COLO668 (cell line): ENCODE results near the gene OPN1SW.

Experiments
- DNase-seq: peaks from one replicate; lab custom pipeline; 2025; ENCODE audit not compliant: unreplicated experiment; lab: John Stamatoyannopoulos, UW

Gene OPN1SW

DNA sequence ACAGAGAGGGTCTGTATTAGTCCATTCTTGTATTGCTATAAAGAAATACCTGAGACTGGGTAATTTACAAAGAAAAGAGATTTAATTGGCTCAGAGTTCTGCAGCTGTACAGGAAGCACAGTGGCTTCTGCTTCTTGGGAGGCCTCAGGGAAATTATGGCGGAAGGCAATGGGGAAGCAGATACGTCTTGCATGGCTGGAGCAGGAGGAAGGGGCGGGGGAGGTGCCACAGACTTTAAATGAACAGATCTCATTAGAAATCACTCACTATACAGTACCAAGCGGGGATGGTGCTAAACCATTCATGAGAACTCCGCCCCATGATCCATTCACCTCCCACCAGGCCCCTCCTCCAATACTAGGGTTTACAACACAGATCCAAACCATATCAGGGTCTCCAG, 40.2 kb downstream of the OPN1SW start:
- DNase-seq = no peak

DNA sequence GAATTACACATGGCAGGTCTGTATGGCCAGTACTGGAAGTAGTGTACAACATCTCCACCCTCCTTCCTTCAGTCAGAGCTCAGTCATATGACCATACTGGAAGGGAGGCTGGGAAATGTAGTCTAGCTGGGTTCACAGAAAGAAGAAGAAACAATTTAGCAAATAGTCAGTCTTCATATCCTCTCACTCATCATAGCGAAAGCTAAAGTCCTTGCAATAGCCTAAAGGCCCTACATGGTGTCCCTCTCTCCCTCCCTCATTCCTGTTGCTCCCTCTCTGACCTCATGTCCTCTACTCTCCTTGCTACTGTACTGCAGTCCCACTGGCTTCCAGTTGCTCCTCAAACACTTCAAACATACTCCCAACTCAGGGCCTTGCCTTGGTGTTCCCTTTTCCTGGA, 40.7 kb downstream of the OPN1SW start:
- DNase-seq = no peak

DNA sequence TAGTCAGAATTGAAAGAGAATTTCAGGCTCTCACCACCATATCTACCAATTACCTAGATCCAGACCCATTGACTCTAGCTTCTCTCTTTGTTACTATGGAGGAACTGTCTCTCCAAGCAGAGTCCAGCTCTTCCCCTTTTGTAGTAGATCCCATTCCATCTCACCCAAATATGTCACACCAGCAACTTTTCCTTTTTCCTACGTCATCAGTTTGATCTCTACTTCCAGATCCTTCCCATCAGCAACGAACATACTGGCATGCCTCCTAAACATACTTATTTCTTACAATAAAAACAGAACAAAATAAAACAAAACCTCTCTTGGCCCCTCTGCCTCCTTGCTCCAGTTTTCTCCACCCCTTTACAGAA, 42.3 kb downstream of the OPN1SW start:
- no peak for DNase-seq

- DNase-seq = no peak
Observed at GRCh38 chr7:128732521-128733277, 42.9 kb downstream of the OPN1SW start.

DNA sequence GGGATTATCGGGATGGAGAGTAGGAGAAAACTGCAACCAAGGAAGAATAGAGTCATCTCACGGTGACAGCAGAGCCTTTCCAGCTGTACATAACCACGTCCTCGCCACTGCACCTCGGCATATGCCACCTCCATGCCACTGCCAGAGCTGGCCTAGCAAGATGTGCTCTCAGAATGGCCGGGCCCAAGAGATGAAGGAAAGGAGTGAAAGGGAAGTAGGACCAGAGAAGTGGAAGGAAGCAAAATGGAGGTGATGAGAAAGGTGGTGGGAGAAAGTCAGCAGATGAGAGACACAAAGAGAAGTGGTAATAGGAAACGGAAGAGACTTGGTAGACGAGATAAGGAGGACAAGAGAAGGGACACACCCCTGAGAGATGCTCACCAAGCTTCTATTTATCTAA, 44.4 kb downstream of the OPN1SW start:
- no peak for DNase-seq

DNA sequence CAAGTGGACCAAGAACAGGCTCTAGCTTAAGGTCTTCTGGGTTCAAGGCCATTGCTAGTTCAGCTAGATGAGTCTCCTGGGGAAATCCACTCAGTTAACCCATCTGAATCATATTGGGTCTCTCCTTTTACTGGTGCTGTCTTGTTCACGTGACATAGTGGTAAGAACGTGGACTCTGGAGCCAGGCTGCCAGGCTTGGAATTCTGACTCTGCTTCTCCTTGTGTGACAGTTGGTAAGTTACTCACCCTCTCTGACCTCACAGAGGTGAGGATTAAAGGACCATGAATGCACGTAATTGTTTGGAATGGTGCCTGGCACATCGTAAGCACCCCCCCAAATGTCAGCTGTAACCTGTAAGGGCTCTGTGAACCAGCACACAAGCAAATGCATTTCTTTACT, 46.1 kb downstream of the OPN1SW start:
- no peak for DNase-seq

DNA sequence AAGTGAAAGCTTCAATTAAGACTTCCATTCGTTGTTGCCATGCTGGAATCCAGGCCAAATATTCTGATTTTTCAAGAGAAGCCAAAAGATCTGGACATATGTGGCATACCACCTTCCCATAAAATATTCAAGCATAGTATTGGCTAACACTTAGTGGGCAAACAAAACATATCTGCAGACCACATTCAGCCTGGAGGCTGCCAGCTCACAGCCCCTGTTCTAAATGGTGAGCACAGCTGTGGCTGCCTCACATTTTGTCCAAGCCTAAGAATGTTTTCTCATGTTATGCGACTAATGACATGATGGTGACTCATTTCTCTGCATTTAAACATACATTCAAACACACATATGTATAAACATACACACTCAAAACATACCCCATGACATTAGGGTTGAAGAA, 47.0 kb downstream of the OPN1SW start:
- no peak for DNase-seq

DNA sequence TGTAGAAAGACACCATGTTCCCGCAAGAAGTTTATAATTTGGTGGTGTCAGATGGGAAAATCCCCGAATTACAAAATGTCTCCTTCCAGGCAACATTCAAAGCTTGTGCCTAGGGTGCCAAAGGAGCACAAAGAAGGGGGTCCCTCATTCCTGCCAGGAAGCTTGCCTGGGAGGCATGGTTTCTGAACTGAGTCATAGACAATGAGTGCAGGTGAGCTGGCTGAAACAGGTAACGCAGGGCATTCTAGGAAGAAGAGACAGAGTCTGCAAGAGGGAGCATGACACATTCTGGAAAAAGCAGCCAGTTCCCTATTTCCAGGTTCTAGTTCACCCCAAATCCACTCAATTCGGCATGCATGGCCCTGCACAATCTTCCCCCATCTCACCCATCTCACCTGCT, 48.4 kb downstream of the OPN1SW start:
- no peak for DNase-seq

DNA sequence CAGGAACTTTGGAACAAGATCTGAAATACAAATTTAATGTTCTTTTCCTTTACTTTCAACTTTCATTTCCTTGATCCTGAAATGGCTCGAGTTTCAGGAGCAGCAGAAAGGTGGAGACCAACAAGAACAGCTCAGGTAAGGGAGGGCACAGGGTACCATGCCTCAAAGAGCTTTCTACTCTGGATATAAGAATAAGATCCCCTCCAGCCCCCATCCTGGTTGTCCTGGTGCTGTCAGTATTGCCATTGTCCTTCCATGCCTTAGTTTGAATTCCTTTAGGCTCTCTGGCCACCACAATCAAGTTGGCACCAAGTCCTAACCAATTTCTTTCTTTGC, 48.9 kb downstream of the OPN1SW start:
- DNase-seq = no peak

DNA sequence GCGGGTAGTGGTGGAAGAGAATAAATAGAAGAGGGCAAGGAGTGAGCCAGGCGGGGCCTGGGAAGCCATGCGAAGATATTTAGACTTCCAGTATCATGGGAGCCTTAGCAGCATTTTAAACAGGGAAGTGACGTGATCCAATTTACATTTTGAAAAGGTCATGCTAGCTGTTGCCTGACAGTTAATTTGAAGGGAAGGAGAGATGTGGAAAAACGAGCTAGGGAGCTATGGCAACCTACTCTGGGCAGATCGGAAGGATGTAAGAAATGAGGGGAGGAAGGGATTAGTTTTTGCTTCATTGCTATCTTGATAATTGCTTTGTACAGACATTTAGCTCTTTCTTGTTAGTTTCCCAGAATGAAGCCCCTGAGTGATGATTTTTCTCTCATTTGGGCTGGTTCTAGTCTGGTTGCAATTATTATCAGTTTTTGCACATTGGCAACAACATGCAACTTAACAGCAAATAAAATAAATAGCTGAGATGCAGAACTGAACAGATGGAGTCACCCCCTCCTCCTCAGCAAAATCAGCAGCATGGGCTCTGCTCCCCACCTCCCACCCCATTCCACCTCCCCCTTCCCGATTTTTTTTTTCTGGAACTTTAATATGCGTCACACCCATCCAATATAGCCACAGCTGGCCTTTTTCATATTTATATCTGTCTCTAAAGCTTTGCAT, 49.4 kb downstream of the OPN1SW start:
- no peak for DNase-seq

DNA sequence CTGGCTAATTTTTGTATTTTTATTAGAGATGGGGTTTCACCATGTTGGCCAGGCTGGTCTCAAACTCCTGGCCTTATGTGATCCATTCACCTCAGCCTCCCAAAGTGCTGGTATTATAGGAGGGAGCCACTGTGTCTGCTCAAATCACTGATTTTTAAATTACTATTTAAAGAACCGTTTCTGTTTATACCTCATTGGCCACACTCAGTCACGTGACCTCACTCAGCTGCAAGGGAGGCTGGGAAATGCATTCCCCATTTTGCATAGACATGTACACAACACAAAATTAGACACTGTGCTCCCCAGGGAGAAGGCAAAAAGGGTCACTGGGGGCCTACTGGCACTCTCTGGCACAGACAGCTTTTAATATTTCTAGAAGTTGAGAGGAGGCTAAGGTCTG, 50.1 kb downstream of the OPN1SW start:
- DNase-seq = no peak

- DNase-seq = no peak
Observed at GRCh38 chr7:128724743-128725142, 50.9 kb downstream of the OPN1SW start.
